ENCODE results near the gene NF2. TPM values are rescaled to one million over a fixed set of nuclear protein-coding genes. Genes with fewer than 3 reads are reported as not detected.

The NF2 gene
- total RNA-seq, 4 donors from 2014 or later: 30.5 to 82.5 (median 36.6) TPM

- Histone ChIP-seq H3K27ac (no peak overlapping the region), H3K27me3 (no peaks in the 10 kb centered on the region), H3K9me3 (no peaks in the 10 kb centered on the region), H3K4me1 (peaks cover 0 to 9% (median 0%) of the 10 kb centered on the region in 4 donors), H3K4me3 (no peak overlapping the region), H3K36me3 (peaks cover 0 to 12% (median 0%) of the 10 kb centered on the region in 3 donors)
- no peak for DNase-seq
- no peak for TF ChIP-seq CTCF (IDR thresholded peaks at IDR 0.05)
- no peak for TF ChIP-seq POLR2A (IDR thresholded peaks at IDR 0.05)
Measured at GRCh38 chr22:29734406-29734805, 131.0 kb downstream of the NF2 start.

DNA sequence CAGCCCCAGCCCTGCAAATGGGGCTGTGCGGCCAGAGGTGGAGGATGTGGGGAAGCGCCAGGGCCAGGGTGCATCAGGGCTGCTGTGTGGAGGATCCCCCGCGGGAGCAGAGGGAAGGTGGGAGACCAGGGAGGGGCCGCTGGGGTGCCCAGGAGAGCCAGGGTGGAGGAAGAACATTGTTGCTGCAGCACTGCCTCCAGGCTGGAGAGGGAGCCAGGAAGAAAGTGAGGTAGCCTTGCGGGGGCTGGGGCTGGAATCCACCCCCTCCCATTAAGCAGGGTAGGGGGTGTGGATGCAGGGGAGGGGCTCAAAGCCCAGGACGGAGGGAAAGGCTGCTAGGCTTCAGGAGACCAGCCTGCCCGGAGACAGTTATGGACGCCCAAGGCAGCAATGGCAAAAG, 131.4 kb downstream of the NF2 start:
- Histone ChIP-seq H3K4me1 (peaks cover 0 to 9% (median 0%) of the 10 kb centered on the region in 4 donors), H3K27ac (no peak overlapping the region), H3K9me3 (no peaks in the 10 kb centered on the region), H3K27me3 (no peaks in the 10 kb centered on the region), H3K4me3 (no peak overlapping the region), H3K36me3 (peaks cover 0 to 12% (median 0%) of the 10 kb centered on the region in 3 donors)
- TF ChIP-seq POLR2A (IDR thresholded peaks at IDR 0.05) (no peak), CTCF (IDR thresholded peaks at IDR 0.05) (no peak)
- no peak for DNase-seq

DNA sequence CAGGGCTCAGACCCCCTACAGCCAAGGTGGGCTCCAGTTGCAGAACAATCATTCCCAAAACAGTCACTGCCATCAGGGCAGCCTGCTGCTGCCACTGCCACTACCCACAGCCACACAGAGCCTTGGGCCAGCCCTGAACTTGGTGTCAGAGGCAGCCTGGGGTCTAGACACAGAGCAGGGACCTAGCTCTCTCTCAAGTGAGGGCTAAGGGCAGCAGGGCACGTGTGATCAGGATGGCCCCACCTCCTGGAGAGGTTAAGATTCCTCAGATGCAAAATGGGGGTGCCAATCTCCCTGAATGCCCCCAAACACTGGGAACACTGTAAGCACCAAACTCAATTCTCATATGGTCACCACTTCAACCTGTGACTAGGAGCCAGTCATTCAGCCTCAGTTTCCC, 132.0 kb downstream of the NF2 start:
- no peak for DNase-seq
- H3K4me3 ChIP-seq: no peak overlapping the region
- TF ChIP-seq CTCF (IDR thresholded peaks at IDR 0.05) (no peak), POLR2A (IDR thresholded peaks at IDR 0.05) (no peak)
- H3K27me3 ChIP-seq: no peaks in the 10 kb centered on the region
- H3K4me1 ChIP-seq: peaks cover 0 to 9% (median 0%) of the 10 kb centered on the region in 4 donors
- H3K9me3 ChIP-seq: no peaks in the 10 kb centered on the region
- H3K27ac ChIP-seq: no peak overlapping the region
- peaks cover 0 to 12% (median 0%) of the 10 kb centered on the region in 3 donors for H3K36me3 ChIP-seq

DNA sequence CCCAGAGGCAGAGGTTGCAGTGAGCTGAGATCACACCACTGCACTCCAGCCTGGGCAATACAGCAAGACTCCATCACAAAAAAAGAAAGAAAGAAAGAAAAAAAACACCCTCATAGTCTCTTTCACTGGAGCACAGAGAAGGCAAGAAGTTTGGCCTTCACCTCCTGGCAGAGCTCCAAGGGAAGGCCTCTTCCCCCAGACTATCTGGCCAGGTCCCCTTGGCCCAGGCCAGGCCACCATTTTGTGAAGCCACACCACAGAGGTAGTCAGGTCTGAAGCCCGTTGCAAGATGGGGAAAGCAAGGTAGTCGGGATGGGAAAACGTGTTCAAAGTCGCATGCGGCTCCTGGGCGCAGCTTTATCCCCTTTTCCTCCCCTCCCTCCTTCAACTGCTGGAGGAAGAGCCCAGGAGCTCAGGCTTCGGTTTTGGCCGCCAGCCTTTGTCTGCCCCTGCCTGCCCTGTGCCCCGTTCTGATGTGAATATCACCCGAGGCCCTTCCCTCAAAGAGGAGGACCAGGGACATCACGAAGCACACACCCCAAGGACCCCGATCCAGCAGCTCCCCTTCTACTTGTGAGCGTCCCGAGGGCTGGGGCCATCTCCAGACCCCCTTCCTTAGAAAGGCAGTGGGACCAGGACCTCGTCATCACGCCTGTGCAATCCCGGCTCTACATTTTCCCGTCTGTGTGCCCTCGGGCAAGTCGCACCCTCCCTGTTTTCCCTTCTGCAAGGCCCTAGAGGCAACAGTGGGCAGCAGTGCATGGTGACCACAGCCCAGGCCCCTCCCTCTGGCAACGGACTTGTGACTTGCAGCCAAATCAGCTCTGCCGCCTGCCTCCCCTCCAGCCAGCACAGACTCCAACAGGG, 134.1 kb downstream of the NF2 start:
- Histone ChIP-seq H3K27ac (no peak overlapping the region), H3K9me3 (no peaks in the 10 kb centered on the region), H3K4me3 (no peak overlapping the region), H3K4me1 (peaks cover 0 to 9% (median 0%) of the 10 kb centered on the region in 4 donors), H3K36me3 (peaks cover 0 to 5% (median 0%) of the 10 kb centered on the region in 3 donors), H3K27me3 (no peaks in the 10 kb centered on the region)
- TF ChIP-seq CTCF (IDR thresholded peaks at IDR 0.05) (no peak), POLR2A (IDR thresholded peaks at IDR 0.05) (no peak)
- DNase-seq: no peak

DNA sequence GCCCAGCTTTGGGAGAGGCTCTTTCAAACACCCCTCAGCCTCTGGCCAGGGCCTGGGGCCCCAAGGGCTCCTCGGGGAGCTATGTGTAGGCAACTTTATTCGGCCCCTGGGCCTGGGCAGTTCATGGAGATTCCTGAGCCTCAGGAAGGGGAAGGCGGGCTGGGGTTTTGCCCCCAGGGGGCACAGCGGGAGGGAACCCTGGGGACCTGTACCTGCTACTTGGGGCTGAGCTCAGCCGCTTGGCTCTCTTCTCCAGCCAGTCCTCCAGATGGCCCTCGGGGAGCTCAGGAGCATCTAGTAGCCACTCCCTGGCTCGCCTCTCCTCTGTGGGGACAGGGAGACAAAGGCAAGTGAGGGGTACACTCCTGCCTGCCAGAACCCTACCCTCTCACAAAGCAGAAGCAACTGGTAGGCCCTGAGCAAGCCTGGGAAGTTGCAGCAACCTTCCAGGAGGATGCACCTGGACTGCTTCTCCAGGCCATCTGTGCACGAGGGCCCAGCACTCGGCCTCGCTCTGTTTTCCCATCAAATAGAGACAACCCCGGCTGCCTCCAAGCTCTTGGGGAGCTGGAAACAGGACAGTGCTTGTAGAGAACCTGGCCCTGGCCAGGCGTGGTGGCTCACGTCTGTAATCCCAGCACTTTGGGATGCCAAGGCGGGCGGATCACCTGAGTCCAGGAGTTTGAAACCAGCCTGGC, 134.8 kb downstream of the NF2 start:
- no peaks in the 10 kb centered on the region for H3K27me3 ChIP-seq
- no peak overlapping the region for H3K4me3 ChIP-seq
- peaks cover 0 to 7% (median 0%) of the 10 kb centered on the region in 4 donors for H3K4me1 ChIP-seq
- peaks cover 0 to 5% (median 0%) of the 10 kb centered on the region in 3 donors for H3K36me3 ChIP-seq
- H3K9me3 ChIP-seq: no peaks in the 10 kb centered on the region
- H3K27ac ChIP-seq: no peak overlapping the region
- TF ChIP-seq CTCF (IDR thresholded peaks at IDR 0.05) (no peak), POLR2A (IDR thresholded peaks at IDR 0.05) (no peak)
- DNase-seq: no peak

All from Peyer's patch (tissue), 4 donors.